Gastrocnemius medialis (tissue), 4 donors: ENCODE results near the gene EFS. TPM values are rescaled to one million over a fixed set of nuclear protein-coding genes. Genes with fewer than 3 reads are reported as not detected.

ENCODE experiments used
- ATAC-seq, 2 donors: fragments of 150-250 bp; one replicate each; pipeline ENCODE4 v1.9.1; 2016
- DNase-seq, 2 donors: peaks; one replicate each; pipeline ENCODE4 v3.0.0-alpha.2; 2019
- H3K27ac ChIP-seq, 4 donors: fragments of 200-600 bp; sonication (generic); 1 replicate in 1 of 4; 2 replicates in 3 of 4; pipeline ENCODE4 v1.5.1; 2016 to 2018; ENCODE audit warnings: mild to moderate bottlenecking in 2 of 4, moderate library complexity in 1 of 4
- H3K27me3 ChIP-seq, 3 donors: fragments of 200-600 bp; sonication (generic) in 2 of 3; 1 replicate in 1 of 3; 2 replicates in 2 of 3; pipeline versions ENCODE4 v1.5.1 to v1.6.0; 2016 to 2019; ENCODE audit warnings: mild to moderate bottlenecking in 1 of 3, moderate library complexity in 1 of 3
- H3K36me3 ChIP-seq, 2 donors: fragments of 200-600 bp; sonication (generic) in 1 of 2; one replicate each; pipeline ENCODE4 v1.5.1; 2017 to 2018
- H3K4me1 ChIP-seq, 2 donors: fragments of 200-600 bp; sonication (generic) in 1 of 2; one replicate each; pipeline ENCODE4 v1.5.1; 2016 to 2017; ENCODE audit warnings: mild to moderate bottlenecking in 2 of 2
- H3K4me3 ChIP-seq, 4 donors: fragments of 200-600 bp; sonication (generic) in 3 of 4; 1 replicate in 1 of 4; 2 replicates in 3 of 4; pipeline ENCODE4 v1.5.1; 2016 to 2019; ENCODE audit warnings: mild to moderate bottlenecking in 2 of 4
- H3K9me3 ChIP-seq, 3 donors: fragments of 200-600 bp; sonication (generic) in 2 of 3; 1 replicate in 1 of 3; 2 replicates in 2 of 3; pipeline ENCODE4 v1.5.1; 2016 to 2019
- CTCF ChIP-seq, 5 experiments: fragments of 450-650 bp in 3 of 5; fragments of 200-600 bp in 2 of 5; sonication (generic) in 2 of 5; IDR thresholded peaks in 4 of 5; conservative IDR thresholded peaks in 1 of 5; 1 replicate in 4 of 5; 2 replicates in 1 of 5; pipeline ENCODE4 v1.5.1; 2016 to 2019; ENCODE audit warnings: antibody characterized with exemption in 5 of 5, mild to moderate bottlenecking in 3 of 5, moderate library complexity in 3 of 5
- POLR2A ChIP-seq, 2 donors: fragments of 450-650 bp; IDR thresholded peaks; one replicate each; pipeline ENCODE4 v1.6.1; 2017; ENCODE audit warnings: antibody characterized with exemption in 2 of 2, mild to moderate bottlenecking in 2 of 2, moderate library complexity in 2 of 2
- in situ Hi-C, 4 donors: fragments of 200-750 bp; cut with MboI; loops; one replicate each; pipeline versions ENCODE4 v1.15.0 to v1.8.0; 2017; ENCODE audit warnings: low sequenced_read_pairs in 4 of 4
- intact Hi-C: fragments of 100-400 bp; cut with DNase I; formaldehyde crosslinking; loops from one replicate; pipeline ENCODE4 v1.15.1; 2023; ENCODE audit warnings: low total_unique reads
- total RNA-seq, 4 donors: library from RNA; depleted of rRNA; stranded (reverse); fragments of >200 nt; gene quantifications; one replicate each; pipeline versions ENCODE4 v1.1.0 to v1.2.3, GENCODE V29; 2016

EFS gene
- total RNA-seq, 4 donors from 2014 or later, result 0.31 to 4.1 (median 1.6) TPM

GRCh38 chr14:23362200-23362599 is 2.8 kb downstream of the EFS start:
- no peak overlapping the region for H3K27ac ChIP-seq
- H3K9me3 ChIP-seq, result no peaks in the 10 kb centered on the region
- intact Hi-C loops, result no loop called here
- peaks cover 0 to 4% of the 10 kb centered on the region in 2 donors for H3K4me1 ChIP-seq
- no peaks in the 10 kb centered on the region for H3K36me3 ChIP-seq
- peaks cover 13 to 20% (median 17%) of the 10 kb centered on the region in 3 donors for H3K27me3 ChIP-seq
- in situ Hi-C loops, result no loop called here
- no peak overlapping the region for H3K4me3 ChIP-seq
- DNase-seq (no peak), ATAC-seq (no peak)
- no peak for TF ChIP-seq POLR2A (IDR thresholded peaks at IDR 0.05)
- TF ChIP-seq CTCF (IDR thresholded peaks at IDR 0.05 in 4 of 5, conservative IDR thresholded peaks at IDR 0.05 in 1 of 5), result no peak

- intact Hi-C loops (no loop called here), in situ Hi-C loops (no loop called here)
- ATAC-seq, result no peak
- Histone ChIP-seq H3K4me1 (peaks cover 0 to 4% of the 10 kb centered on the region in 2 donors), H3K27me3 (peaks cover 13 to 20% (median 17%) of the 10 kb centered on the region in 3 donors), H3K9me3 (no peaks in the 10 kb centered on the region), H3K4me3 (no peak overlapping the region), H3K27ac (no peak overlapping the region), H3K36me3 (no peaks in the 10 kb centered on the region)
- no peak for DNase-seq
- TF ChIP-seq POLR2A (IDR thresholded peaks at IDR 0.05) (no peak), CTCF (IDR thresholded peaks at IDR 0.05 in 4 of 5, conservative IDR thresholded peaks at IDR 0.05 in 1 of 5) (no peak)
These were observed 3.2 kb downstream of the EFS start for GRCh38 chr14:23361763-23362162.

GRCh38 chr14:23361320-23361719 is 3.7 kb downstream of the EFS start:
- Histone ChIP-seq H3K36me3 (no peaks in the 10 kb centered on the region), H3K4me1 (peaks cover 0 to 4% of the 10 kb centered on the region in 2 donors), H3K4me3 (no peak overlapping the region), H3K27me3 (peaks cover 13 to 20% (median 17%) of the 10 kb centered on the region in 3 donors), H3K9me3 (no peaks in the 10 kb centered on the region), H3K27ac (no peak overlapping the region)
- in situ Hi-C loops (no loop called here), intact Hi-C loops (no loop called here)
- no peak for ATAC-seq
- TF ChIP-seq CTCF (IDR thresholded peaks at IDR 0.05 in 4 of 5, conservative IDR thresholded peaks at IDR 0.05 in 1 of 5) (no peak), POLR2A (IDR thresholded peaks at IDR 0.05) (no peak)
- DNase-seq, result no peak

GRCh38 chr14:23360496-23360895 is 4.5 kb downstream of the EFS start:
- H3K36me3 ChIP-seq, result no peaks in the 10 kb centered on the region
- H3K4me3 ChIP-seq, result no peak overlapping the region
- H3K27ac ChIP-seq, result no peak overlapping the region
- peaks cover 8 to 16% (median 13%) of the 10 kb centered on the region in 3 donors for H3K27me3 ChIP-seq
- TF ChIP-seq CTCF (IDR thresholded peaks at IDR 0.05 in 4 of 5, conservative IDR thresholded peaks at IDR 0.05 in 1 of 5) (no peak), POLR2A (IDR thresholded peaks at IDR 0.05) (no peak)
- in situ Hi-C loops (no loop called here), intact Hi-C loops (no loop called here)
- no peak for DNase-seq
- no peaks in the 10 kb centered on the region for H3K9me3 ChIP-seq
- no peak for ATAC-seq
- H3K4me1 ChIP-seq, result peaks cover 0 to 3% of the 10 kb centered on the region in 2 donors
